Tibial nerve (tissue), 4 donors: ENCODE results near the gene IPO5. TPM values are rescaled to one million over a fixed set of nuclear protein-coding genes. Genes with fewer than 3 reads are reported as not detected.

Source experiments
- DNase-seq, 2 donors: peaks; one replicate each; pipeline ENCODE4 v3.0.0-alpha.2; 2019; ENCODE audit warnings: low spot score in 2 of 2
- H3K27ac ChIP-seq, 4 donors: fragments of 200-600 bp; sonication (generic) in 3 of 4; one replicate each; pipeline ENCODE4 v1.5.1; 2017 to 2019; ENCODE audit warnings: mild to moderate bottlenecking in 1 of 4
- H3K27me3 ChIP-seq, 2 donors: fragments of 200-600 bp; sonication (generic) in 1 of 2; one replicate each; pipeline versions ENCODE4 v1.5.1 to v1.6.0; 2017 to 2019
- H3K36me3 ChIP-seq, 3 donors: fragments of 200-600 bp; sonication (generic); one replicate each; pipeline ENCODE4 v1.5.1; 2018 to 2019
- H3K4me1 ChIP-seq, 4 donors: fragments of 200-600 bp; sonication (generic) in 3 of 4; one replicate each; pipeline ENCODE4 v1.5.1; 2017 to 2019
- H3K4me3 ChIP-seq, 4 donors: fragments of 200-600 bp; sonication (generic) in 3 of 4; one replicate each; pipeline ENCODE4 v1.5.1; 2017 to 2019; ENCODE audit warnings: mild to moderate bottlenecking in 1 of 4, moderate library complexity in 1 of 4
- H3K9me3 ChIP-seq, 4 donors: fragments of 200-600 bp; sonication (generic) in 3 of 4; one replicate each; pipeline ENCODE4 v1.5.1; 2017 to 2019
- EP300 ChIP-seq, 2 donors: sonication (generic); formaldehyde crosslinking; IDR thresholded peaks; one replicate each; pipeline ENCODE4 v1.6.1; 2017; ENCODE audit warnings: antibody characterized with exemption in 2 of 2, mild to moderate bottlenecking in 1 of 2
- POLR2A ChIP-seq, 2 donors: fragments of 450-650 bp; IDR thresholded peaks; one replicate each; pipeline ENCODE4 v1.6.1; 2017; ENCODE audit warnings: antibody characterized with exemption in 2 of 2, mild to moderate bottlenecking in 2 of 2, moderate library complexity in 2 of 2
- WGBS, 2 donors: methylation state at CpG; one replicate each; pipeline ENCODE4 v1.1.5; 2018; 5-methylcytosine and 5-hydroxymethylcytosine counted together
- total RNA-seq, 4 donors: library from RNA; depleted of rRNA; stranded (reverse); fragments of >200 nt; gene quantifications; one replicate each; pipeline ENCODE4 v1.1.0, GENCODE V29; 2016
- TF ChIP-seq, protein P1 (sequence below), 5 experiments: fragments of 200-600 bp in 3 of 5; fragments of 450-650 bp in 2 of 5; sonication (generic) in 3 of 5; IDR thresholded peaks; one replicate each; pipeline ENCODE4 v1.5.1; 2016 to 2019; ENCODE audit warnings: antibody characterized with exemption in 5 of 5, mild to moderate bottlenecking in 3 of 5, moderate library complexity in 2 of 5

Gene IPO5
- total RNA-seq, 4 donors from 2014 or later, result 117 to 135 (median 120) TPM

DNA sequence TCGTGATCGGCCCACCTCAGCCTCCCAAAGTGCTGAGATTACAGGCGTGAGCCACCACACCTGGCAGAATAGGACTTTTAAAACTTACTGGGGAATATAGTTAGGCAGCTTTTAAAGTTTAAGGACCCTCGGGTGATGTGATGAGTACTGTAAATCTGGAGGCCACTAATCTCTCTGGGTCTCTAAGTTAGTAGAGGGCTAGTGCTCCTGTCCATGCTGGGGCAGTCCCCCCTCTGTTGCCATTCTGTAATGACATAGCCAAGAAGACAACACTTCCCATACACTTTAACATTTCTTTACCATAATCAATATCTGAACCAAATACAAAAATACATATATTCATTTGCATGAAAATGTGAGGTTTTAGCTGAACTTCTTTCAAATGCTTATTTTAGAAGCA is 65.7 kb downstream of the IPO5 start:
- Histone ChIP-seq H3K27me3 (no peaks in the 10 kb centered on the region), H3K4me1 (peaks cover 0 to 20% (median 0%) of the 10 kb centered on the region in 4 donors), H3K36me3 (peaks cover 6 to 85% (median 18%) of the 10 kb centered on the region in 3 donors), H3K4me3 (no peak overlapping the region), H3K9me3 (no peaks in the 10 kb centered on the region), H3K27ac (no peak overlapping the region)
- 92 to 97% methylated on average over 4 of the region's 4 CpGs for WGBS, 2 donors
- TF ChIP-seq EP300 (IDR thresholded peaks at IDR 0.05) (no peak), POLR2A (IDR thresholded peaks at IDR 0.05) (no peak)
- TF ChIP-seq, protein P1, sequence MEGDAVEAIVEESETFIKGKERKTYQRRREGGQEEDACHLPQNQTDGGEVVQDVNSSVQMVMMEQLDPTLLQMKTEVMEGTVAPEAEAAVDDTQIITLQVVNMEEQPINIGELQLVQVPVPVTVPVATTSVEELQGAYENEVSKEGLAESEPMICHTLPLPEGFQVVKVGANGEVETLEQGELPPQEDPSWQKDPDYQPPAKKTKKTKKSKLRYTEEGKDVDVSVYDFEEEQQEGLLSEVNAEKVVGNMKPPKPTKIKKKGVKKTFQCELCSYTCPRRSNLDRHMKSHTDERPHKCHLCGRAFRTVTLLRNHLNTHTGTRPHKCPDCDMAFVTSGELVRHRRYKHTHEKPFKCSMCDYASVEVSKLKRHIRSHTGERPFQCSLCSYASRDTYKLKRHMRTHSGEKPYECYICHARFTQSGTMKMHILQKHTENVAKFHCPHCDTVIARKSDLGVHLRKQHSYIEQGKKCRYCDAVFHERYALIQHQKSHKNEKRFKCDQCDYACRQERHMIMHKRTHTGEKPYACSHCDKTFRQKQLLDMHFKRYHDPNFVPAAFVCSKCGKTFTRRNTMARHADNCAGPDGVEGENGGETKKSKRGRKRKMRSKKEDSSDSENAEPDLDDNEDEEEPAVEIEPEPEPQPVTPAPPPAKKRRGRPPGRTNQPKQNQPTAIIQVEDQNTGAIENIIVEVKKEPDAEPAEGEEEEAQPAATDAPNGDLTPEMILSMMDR (IDR thresholded peaks at IDR 0.05), result no peak
- DNase-seq, result no peak

DNA sequence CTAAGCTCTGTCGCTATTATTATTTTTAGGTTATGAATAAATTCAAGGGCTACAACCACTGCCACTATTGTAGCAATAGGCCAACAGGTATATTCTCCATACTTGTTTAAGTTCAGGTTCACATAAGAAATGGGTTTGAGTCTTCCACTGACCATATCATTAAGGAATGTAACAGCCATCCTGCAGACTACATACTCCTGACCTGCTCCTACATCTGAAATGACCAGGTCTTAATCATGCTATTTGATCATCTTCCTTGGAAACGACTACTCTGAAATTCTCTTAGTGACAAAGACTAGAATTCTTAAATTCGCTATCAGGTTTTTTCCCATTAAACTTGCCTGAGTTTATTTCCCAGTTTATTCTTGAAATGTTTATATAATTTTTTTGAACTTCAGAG is 66.8 kb downstream of the IPO5 start:
- peaks cover 6 to 75% (median 18%) of the 10 kb centered on the region in 3 donors for H3K36me3 ChIP-seq
- DNase-seq, result no peak
- TF ChIP-seq EP300 (IDR thresholded peaks at IDR 0.05) (no peak), POLR2A (IDR thresholded peaks at IDR 0.05) (no peak)
- TF ChIP-seq, protein P1 (IDR thresholded peaks at IDR 0.05), result no peak
- no peak overlapping the region for H3K4me3 ChIP-seq
- WGBS, 2 donors, result 94 to 98% methylated on average over 3 of the region's 3 CpGs
- no peak overlapping the region for H3K27ac ChIP-seq
- H3K27me3 ChIP-seq, result no peaks in the 10 kb centered on the region
- H3K9me3 ChIP-seq, result no peaks in the 10 kb centered on the region
- peaks cover 0 to 20% (median 0%) of the 10 kb centered on the region in 4 donors for H3K4me1 ChIP-seq

DNA sequence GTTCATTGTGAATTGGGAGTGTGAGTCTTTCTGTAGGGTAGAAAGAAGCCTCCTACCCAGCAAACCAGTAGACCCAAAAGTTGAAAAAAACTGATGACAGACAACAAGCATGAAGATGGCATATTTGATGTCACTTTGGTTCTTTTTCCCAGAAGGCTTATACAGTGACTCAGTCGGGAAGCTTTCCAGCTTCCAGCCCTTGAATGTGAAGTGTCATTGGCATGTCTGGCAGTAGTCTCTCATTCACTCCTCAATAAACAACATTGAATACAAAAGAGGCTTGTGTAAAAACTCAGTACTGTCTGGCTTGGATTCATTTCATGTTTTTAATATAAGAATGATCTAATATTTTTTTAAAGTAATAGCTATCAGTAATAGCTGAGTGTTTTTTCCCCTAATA is 68.7 kb downstream of the IPO5 start:
- no peaks in the 10 kb centered on the region for H3K9me3 ChIP-seq
- H3K36me3 ChIP-seq, result peaks cover 6 to 55% (median 14%) of the 10 kb centered on the region in 3 donors
- no peak overlapping the region for H3K4me3 ChIP-seq
- H3K27ac ChIP-seq, result peak overlapping the region in 1 of 4 donors; percentile 26
- H3K27me3 ChIP-seq, result no peaks in the 10 kb centered on the region
- DNase-seq, result peak in 1 of 2 donors; percentile 7
- peaks cover 0 to 29% (median 0%) of the 10 kb centered on the region in 4 donors for H3K4me1 ChIP-seq
- TF ChIP-seq EP300 (IDR thresholded peaks at IDR 0.05), result peak in 1 of 2 donors; percentile 41
- TF ChIP-seq, protein P1 (IDR thresholded peaks at IDR 0.05), result no peak
- WGBS, 2 donors, result 27 to 31% methylated on average over 1 of the region's 1 CpG

DNA sequence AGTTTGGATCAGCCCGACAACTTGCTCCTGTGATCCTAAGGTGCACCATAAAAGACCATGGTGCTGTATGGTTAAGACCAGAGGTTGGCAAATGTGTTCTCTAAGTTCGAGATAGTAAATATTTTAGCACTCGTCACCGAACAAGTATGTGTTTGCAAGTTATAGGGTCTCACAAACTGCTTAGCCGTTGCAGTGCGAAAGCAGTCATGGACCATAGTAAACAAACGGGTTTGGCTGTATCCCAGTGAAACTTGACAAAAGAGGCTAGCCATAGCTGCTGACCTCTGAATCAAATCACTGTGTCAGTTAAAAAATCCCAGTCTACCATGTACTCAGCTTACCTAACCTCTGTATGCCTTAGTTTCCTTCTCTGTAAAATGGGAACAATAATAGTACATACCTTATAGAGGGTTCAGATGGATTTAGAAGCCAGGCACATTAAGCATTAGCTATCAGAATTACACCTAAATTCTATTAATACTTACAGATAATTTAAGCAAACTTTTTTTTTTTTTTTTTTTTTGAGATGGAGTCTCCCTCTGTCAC is 72.1 kb downstream of the IPO5 start:
- Histone ChIP-seq H3K27me3 (no peaks in the 10 kb centered on the region), H3K9me3 (no peaks in the 10 kb centered on the region), H3K36me3 (peaks cover 0 to 22% (median 0%) of the 10 kb centered on the region in 3 donors), H3K4me3 (no peak overlapping the region), H3K4me1 (peaks cover 0 to 29% (median 0%) of the 10 kb centered on the region in 4 donors), H3K27ac (no peak overlapping the region)
- 63 to 69% methylated on average over 7 of the region's 7 CpGs for WGBS, 2 donors
- no peak for TF ChIP-seq POLR2A (IDR thresholded peaks at IDR 0.05)
- TF ChIP-seq EP300 (IDR thresholded peaks at IDR 0.05), result no peak
- TF ChIP-seq, protein P1 (IDR thresholded peaks at IDR 0.05), result no peak
- no peak for DNase-seq

DNA sequence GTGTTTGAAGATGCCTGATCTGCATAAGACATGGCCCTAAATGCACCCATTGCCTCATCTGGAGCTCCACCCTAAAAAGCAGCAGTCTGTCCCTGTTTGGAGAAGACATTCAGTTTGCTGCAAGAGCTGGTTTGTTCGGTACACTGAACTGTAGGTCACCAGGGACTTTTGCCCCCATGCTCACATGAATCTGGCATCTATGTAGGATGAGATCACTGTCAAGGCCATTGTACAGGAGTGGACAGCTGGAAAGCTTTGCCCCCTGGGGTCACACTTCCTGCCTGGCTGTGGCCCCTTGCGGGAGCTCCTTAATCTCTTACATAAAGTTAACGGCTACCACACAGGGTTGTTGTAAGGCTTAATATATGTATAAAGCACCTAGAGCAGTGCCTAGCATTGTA is 73.0 kb downstream of the IPO5 start:
- 18 to 37% methylated on average over 3 of the region's 3 CpGs for WGBS, 2 donors
- Histone ChIP-seq H3K27ac (no peak overlapping the region), H3K27me3 (no peaks in the 10 kb centered on the region), H3K36me3 (peaks cover 0 to 17% (median 0%) of the 10 kb centered on the region in 3 donors), H3K4me3 (no peak overlapping the region), H3K4me1 (peaks cover 0 to 27% (median 0%) of the 10 kb centered on the region in 4 donors), H3K9me3 (no peaks in the 10 kb centered on the region)
- no peak for DNase-seq
- TF ChIP-seq, protein P1 (IDR thresholded peaks at IDR 0.05), result no peak
- TF ChIP-seq EP300 (IDR thresholded peaks at IDR 0.05) (no peak), POLR2A (IDR thresholded peaks at IDR 0.05) (no peak)
